HG02571 (cell line): ENCODE data around the gene WSB1.
"Not testable (repeated sequence)": the region's sequence is repeated elsewhere in the genome, so short reads cannot be mapped to it uniquely, and the experiment has no call there.

Experiments used
- ATAC-seq: cut with Tn5 transposase; IDR thresholded peaks from one replicate; pipeline ENCODE4 v1.9.1; 2021; ENCODE audit warnings: mild to moderate bottlenecking, moderate library complexity; ENCODE audit not compliant: unreplicated experiment

WSB1 gene

GRCh38 chr17:27276653-27277156, 17.2 kb upstream of the WSB1 start:
- ATAC-seq = no peak

DNA sequence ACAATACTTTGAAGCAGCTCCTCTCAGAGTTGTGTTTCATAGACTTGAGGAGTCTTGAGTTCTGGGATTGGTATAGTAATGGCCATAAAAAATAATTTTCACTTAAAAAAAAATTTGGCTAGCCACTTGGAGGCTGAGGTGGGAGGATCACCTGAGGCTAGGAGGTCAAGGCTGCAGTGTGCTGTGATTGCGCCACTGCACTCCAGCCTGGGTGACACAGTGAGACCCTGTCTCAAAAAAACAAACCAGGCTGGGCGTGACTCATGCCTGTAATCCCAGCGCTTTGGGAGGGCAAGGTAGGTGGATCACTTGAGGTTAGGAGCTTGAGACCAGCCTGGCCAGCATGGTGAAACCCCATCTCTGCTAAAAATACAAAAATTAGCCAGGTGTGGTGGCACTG, 14.8 kb upstream of the WSB1 start:
- not testable (repeated sequence) for ATAC-seq

DNA sequence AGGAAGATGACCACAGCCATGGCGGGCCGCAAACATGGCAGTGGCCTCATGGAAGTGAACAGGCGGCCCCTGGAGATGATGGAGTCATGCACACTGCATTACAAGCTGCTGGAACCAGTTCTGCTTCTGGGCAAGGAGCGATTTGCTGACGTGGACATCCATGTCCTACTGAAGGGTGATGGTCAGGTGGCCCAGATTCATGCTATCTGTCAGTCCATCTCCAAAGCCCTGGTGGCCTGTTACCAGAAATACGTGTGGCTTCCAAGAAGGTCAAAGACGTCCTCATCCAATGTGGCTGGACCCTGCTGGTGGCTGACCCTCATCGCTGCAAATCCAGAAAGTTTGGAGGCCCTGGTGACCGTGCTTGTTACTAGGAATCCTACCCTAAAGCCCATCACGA, 13.4 kb upstream of the WSB1 start:
- no peak for ATAC-seq

DNA sequence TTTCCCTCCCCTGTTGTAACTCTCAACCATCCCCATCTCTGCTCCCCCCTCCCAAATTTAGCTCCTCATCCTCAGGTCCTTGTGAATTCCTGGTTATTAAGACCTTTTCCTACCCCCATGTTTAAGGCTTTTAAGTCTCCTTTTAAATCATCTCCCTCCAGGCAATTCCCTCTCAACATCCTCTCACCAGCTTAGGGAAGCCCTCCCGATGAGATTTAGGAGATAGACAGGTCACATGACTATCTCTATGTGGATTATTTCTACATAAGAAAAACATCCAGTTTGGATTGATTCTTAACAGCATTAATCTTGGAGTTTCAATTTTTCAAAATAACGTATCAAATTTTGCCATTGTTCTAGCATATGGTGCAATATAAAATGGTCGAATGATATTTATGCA, 12.5 kb upstream of the WSB1 start:
- ATAC-seq = no peak

- ATAC-seq = peak; percentile 68
These were observed 11.8 kb upstream of the WSB1 start for GRCh38 chr17:27282054-27282551.

DNA sequence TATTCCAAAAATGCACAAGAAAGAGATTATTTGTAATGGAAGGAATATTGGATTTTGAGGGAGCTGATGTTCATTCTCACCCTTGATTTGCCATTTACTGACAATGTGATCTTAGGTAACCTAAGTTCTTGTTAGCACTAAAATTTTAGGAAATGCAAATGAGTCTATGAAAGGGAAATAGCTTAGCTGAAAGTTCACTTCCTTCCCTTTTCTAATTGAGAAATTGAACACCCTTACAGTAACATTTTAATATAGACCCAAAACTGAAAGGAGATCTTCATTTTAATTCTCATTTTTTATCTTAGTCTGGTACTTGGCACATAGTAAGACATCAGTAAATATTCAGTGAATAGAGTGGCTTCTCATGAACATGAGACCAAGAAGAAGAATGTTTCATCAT, 10.9 kb upstream of the WSB1 start:
- no peak for ATAC-seq

- no peak for ATAC-seq
These were observed 10.2 kb upstream of the WSB1 start for GRCh38 chr17:27283751-27284150.

DNA sequence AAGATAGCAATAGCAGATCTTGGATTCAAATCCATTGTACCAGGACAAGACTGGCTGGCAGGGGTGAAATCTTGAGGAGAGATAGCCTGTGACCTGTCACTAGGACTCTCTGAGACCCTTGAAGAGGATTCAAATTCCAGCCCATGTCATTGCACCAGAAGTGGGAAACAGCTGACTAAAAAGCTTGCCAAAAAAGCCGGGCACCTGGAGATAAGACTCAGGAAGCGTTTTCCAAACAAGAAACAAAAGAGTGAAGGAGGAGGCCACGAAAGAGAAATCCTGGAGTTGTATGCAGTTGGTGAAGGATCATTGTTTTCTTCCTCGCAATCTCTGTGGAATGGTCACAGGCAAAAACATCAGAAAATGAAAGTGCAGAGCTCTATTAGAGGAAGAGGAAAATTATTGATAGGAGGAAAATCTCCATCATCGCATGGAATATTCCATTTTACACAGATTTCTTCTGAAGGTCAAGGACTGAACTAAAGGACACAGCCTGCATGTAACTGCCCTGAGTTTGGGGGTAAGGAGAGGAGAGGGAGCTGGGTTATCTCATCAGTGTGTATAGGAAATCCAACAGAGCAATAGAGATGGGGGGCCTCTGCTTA, 9.0 kb upstream of the WSB1 start:
- no peak for ATAC-seq

DNA sequence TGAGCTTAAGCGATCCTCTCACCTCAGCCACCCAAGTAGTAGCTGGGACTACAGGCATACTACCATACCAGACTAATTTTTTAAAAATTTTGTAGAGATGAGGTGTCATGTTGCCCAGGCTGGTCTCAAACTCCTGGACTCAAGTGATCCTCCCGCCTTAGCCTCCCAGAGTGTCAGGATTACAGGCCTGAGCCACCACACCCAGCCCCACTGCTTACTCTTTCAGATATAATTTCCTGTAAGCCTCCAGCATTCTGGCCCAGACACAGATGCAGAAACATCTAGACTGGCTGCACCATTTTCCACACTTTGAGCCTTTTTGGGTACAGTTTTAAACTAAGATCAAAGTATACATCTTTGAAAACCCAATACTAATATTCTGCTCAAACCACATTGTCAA, 8.4 kb upstream of the WSB1 start:
- ATAC-seq = no peak

- ATAC-seq = no peak
These were observed 5.7 kb upstream of the WSB1 start for GRCh38 chr17:27288183-27288582.

DNA sequence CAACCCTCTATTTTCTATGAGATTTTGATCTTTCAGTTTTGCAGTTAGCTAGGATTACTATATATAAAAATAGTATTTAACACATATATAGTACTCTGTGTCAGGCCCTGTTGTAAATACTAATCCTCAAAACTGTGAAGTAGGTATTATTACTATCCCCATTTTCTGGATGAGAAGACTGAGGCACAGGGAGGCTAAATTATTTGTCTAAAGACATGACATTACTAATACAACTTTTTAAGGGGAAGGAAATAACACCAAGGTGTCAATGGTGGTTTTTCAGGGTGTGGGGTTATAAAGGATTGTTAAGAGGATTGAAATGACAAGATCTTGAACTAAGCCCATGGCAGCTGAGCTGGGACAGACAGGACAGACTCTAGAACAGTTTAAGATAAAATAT, 4.1 kb upstream of the WSB1 start:
- ATAC-seq = no peak

- ATAC-seq = no peak
These were observed 2.9 kb upstream of the WSB1 start for GRCh38 chr17:27290916-27291598.

GRCh38 chr17:27293359-27293897, 486 bp upstream of the WSB1 start:
- no peak for ATAC-seq

DNA sequence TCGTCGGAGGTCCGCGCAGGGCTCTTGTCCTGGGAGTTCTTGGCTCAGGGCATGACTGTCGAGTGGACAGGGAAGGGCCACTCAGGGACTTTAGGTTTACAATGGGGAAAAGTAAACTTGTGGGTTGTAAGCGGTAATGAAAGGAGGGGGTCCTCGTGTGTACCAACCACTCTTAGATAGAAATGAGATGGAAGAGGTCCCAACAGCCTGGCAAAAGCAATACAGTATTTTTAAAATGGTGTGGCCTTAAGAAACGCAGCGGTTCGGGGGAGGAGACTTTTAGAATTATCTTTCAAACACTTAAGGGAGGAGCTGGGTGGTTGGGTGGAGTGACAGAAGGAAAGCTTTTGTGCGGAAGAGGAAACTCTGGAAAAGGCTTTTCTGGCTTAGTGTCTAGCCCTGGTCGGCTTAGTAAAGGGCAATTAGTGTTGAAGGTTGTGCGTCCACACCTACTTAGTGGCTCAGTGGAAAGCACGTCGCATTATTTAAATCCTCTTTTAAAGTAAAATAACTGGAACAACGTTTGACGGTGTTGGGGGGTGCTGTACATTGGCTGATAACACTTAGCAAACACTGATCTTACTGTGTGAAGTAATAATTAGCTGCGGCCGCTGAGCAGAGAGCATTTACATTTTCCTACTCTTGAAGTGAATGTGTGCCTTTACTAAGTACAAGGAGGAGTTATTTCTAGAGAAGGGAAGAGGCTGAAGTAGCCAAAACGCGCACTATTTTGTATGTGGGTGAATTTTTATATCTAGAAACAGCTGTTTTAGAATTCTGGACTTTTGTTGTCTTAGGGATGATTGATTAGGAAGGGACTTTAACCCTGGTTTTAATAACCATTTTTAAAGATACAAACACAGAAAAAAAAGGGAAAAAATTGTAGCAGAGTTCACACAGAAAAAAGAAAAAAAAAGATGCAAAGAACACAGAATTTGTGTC, 1.0 kb downstream of the WSB1 start:
- ATAC-seq = peak; percentile 43

GRCh38 chr17:27295945-27296344, 2.0 kb downstream of the WSB1 start:
- ATAC-seq = no peak

GRCh38 chr17:27296428-27296979, 2.6 kb downstream of the WSB1 start:
- ATAC-seq = no peak

GRCh38 chr17:27299384-27300049, 5.6 kb downstream of the WSB1 start:
- no peak for ATAC-seq

GRCh38 chr17:27303734-27304133, 9.8 kb downstream of the WSB1 start:
- ATAC-seq = no peak

DNA sequence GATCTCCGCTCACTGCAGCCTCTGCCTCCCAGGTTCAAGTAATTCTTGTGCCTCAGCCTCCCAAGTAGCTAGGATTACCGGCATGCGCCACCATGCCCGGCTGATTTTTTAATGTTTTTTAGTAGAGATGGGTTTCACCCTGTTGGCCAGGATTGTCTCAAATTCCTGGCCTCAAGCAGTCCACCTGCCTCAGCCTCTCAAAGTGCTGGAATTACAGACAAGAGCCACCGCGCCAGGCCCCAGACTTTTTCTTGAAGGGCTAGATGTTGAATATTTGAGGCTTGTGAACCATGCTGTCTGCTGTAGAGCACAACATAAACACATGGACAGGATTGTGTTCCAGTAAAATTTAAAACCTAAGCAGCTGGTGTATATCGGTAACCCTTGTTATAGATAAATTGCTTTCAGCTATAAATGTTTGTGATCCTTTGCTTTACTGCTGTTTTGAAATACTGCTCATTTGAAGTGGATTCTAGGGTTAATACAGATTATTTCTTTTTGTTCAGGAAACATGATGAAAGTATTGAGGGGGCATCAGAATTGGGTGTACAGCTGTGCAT, 12.4 kb downstream of the WSB1 start:
- ATAC-seq = no peak

GRCh38 chr17:27310565-27311110, 16.7 kb downstream of the WSB1 start:
- no peak for ATAC-seq
